Suprapubic skin (tissue), 3 donors: ENCODE results near the gene MYO10.

Experiments used
- CTCF ChIP-seq, 2 donors: fragments of 200-600 bp in 1 of 2; fragments of 450-650 bp in 1 of 2; sonication (generic) in 1 of 2; IDR thresholded peaks; one replicate each; pipeline ENCODE4 v1.5.1; 2016 to 2019; ENCODE audit warnings: antibody characterized with exemption in 2 of 2, mild to moderate bottlenecking in 1 of 2, moderate library complexity in 1 of 2
- EP300 ChIP-seq: sonication (generic); formaldehyde crosslinking; IDR thresholded peaks from one replicate; pipeline ENCODE4 v1.6.1; 2017; ENCODE audit warnings: antibody characterized with exemption

GRCh38 chr5:16732356-16732755 lies 203.7 kb downstream of the MYO10 start:
- no peak for TF ChIP-seq EP300
- TF ChIP-seq CTCF (IDR thresholded peaks at IDR 0.05), result no peak
